HG03103 (cell line): ENCODE measurements around the gene TSPEAR.
"Not testable (repeated sequence)": the region's sequence is repeated elsewhere in the genome, so short reads cannot be mapped to it uniquely, and the experiment has no call there.

Experiments used
- ATAC-seq: cut with Tn5 transposase; IDR thresholded peaks from one replicate; pipeline ENCODE4 v1.9.1; 2021; ENCODE audit warnings: low read depth; ENCODE audit not compliant: unreplicated experiment

Gene TSPEAR

GRCh38 chr21:44686843-44687561, 24.4 kb downstream of the TSPEAR start:
- ATAC-seq = no peak

GRCh38 chr21:44686000-44686781, 25.2 kb downstream of the TSPEAR start:
- no peak for ATAC-seq

- ATAC-seq = not testable (repeated sequence)
Measured at GRCh38 chr21:44685050-44685449, 26.3 kb downstream of the TSPEAR start.

- ATAC-seq = no peak
Measured at GRCh38 chr21:44684483-44684882, 26.9 kb downstream of the TSPEAR start.

GRCh38 chr21:44684077-44684476, 27.3 kb downstream of the TSPEAR start:
- no peak for ATAC-seq

- ATAC-seq = no peak
Measured at GRCh38 chr21:44682580-44683151, 28.7 kb downstream of the TSPEAR start.

- ATAC-seq = no peak
Measured at GRCh38 chr21:44681861-44682579, 29.4 kb downstream of the TSPEAR start, which contains the start of gene KRTAP12-1. TSS of gene KRTAP12-1 (minus strand) at chr21:44682163. CDS start at chr21:44682123, 40 bp downstream.

- ATAC-seq = no peak
Measured at GRCh38 chr21:44681152-44681551, 30.2 kb downstream of the TSPEAR start.

- no peak for ATAC-seq
Measured at GRCh38 chr21:44677881-44678280, 33.5 kb downstream of the TSPEAR start.

GRCh38 chr21:44671911-44672310, 39.5 kb downstream of the TSPEAR start:
- no peak for ATAC-seq

- no peak for ATAC-seq
Measured at GRCh38 chr21:44670642-44671432, 40.5 kb downstream of the TSPEAR start.

GRCh38 chr21:44667612-44668011, 43.8 kb downstream of the TSPEAR start:
- no peak for ATAC-seq

- ATAC-seq = no peak
Measured at GRCh38 chr21:44666401-44667320, 44.7 kb downstream of the TSPEAR start, which contains the start of gene KRTAP12-2. TSS of gene KRTAP12-2 (minus strand) at chr21:44666927. CDS start at chr21:44666886, 41 bp downstream.

GRCh38 chr21:44664691-44665090, 46.7 kb downstream of the TSPEAR start:
- ATAC-seq = no peak

GRCh38 chr21:44661567-44661966, 49.8 kb downstream of the TSPEAR start:
- not testable (repeated sequence) for ATAC-seq

GRCh38 chr21:44658913-44659595, 52.3 kb downstream of the TSPEAR start:
- no peak for ATAC-seq

GRCh38 chr21:44658541-44658910, 52.8 kb downstream of the TSPEAR start:
- ATAC-seq = no peak
